Suprapubic skin (tissue), 3 donors: ENCODE measurements around the gene PLA2G4E.

ENCODE experiments used
- POLR2A ChIP-seq, 2 donors: fragments of 450-650 bp; IDR thresholded peaks; one replicate each; pipeline ENCODE4 v1.6.1; 2017; ENCODE audit warnings: antibody characterized with exemption in 2 of 2, mild to moderate bottlenecking in 2 of 2, moderate library complexity in 2 of 2
- TF ChIP-seq, protein P1 (sequence below), 2 donors: fragments of 200-600 bp in 1 of 2; fragments of 450-650 bp in 1 of 2; sonication (generic) in 1 of 2; IDR thresholded peaks; one replicate each; pipeline ENCODE4 v1.5.1; 2016 to 2019; ENCODE audit warnings: antibody characterized with exemption in 2 of 2, mild to moderate bottlenecking in 1 of 2, moderate library complexity in 1 of 2

DNA sequence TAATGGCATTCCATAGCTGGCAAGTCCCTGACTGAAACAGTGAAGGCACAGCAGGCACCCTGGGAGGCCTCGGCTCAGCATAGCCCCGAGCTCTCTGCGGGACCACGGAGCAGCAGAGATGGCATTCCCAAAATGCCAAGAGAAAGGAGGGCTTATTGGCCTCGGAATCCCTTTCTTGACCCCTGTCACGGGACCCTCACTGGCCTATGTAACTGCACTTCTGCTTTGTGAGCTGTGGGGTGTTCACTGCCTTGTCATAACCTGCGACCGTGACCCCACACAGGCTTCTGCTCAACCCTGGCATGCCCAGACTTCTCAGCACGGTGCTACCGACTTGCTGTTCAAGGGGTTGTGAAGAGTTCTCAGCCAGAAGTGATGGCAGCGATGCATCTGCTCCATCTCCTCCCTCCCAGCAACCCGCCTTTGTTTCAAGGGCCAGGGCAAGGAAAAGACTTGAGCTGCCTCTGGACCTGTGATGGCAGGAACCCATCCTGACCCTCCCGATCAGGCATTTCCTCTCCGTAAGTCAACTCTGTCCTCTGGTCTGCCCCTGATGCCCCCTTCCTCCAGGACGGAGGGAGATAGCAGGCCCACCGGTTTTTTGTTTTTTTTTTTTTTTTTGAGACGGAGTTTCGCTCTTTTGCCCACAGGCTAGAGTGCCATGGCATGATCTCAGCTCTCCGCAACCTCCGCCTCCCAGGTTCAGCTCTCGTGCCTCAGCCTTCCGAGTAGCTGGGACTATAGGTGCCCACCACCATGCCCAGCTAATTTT is 79.0 kb downstream of the PLA2G4E start:
- no peak for TF ChIP-seq POLR2A (IDR thresholded peaks at IDR 0.05)
- TF ChIP-seq, protein P1, sequence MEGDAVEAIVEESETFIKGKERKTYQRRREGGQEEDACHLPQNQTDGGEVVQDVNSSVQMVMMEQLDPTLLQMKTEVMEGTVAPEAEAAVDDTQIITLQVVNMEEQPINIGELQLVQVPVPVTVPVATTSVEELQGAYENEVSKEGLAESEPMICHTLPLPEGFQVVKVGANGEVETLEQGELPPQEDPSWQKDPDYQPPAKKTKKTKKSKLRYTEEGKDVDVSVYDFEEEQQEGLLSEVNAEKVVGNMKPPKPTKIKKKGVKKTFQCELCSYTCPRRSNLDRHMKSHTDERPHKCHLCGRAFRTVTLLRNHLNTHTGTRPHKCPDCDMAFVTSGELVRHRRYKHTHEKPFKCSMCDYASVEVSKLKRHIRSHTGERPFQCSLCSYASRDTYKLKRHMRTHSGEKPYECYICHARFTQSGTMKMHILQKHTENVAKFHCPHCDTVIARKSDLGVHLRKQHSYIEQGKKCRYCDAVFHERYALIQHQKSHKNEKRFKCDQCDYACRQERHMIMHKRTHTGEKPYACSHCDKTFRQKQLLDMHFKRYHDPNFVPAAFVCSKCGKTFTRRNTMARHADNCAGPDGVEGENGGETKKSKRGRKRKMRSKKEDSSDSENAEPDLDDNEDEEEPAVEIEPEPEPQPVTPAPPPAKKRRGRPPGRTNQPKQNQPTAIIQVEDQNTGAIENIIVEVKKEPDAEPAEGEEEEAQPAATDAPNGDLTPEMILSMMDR (IDR thresholded peaks at IDR 0.05), result no peak
